H9 (cell line): Measurements from ENCODE around the gene CDH15. TPM values are rescaled to one million over a fixed set of nuclear protein-coding genes. Genes with fewer than 3 reads are reported as not detected.

ENCODE experiments used
- DNase-seq: peaks from one replicate; pipeline ENCODE4 v3.0.0-alpha.2; 2017
- H2AFZ ChIP-seq: one replicate; pipeline ENCODE4 v1.6.1; 2013; ENCODE audit warnings: mild to moderate bottlenecking, low read length, control low read depth, moderate library complexity
- H2AK5ac ChIP-seq: 2 replicates; pipeline ENCODE4 v1.6.1; 2013; ENCODE audit warnings: low read length, control low read depth, mixed read lengths; ENCODE audit not compliant: insufficient read length
- H2BK120ac ChIP-seq: one replicate; pipeline ENCODE4 v1.6.1; 2013; ENCODE audit warnings: low read depth, mild to moderate bottlenecking, low read length, control low read depth, inconsistent platforms; ENCODE audit not compliant: poor library complexity, severe bottlenecking
- H2BK12ac ChIP-seq: 2 replicates; pipeline ENCODE4 v1.6.1; 2013; ENCODE audit warnings: low read length, control low read depth, mixed read lengths, low read depth; ENCODE audit not compliant: insufficient read length
- H2BK15ac ChIP-seq: 2 replicates; pipeline ENCODE4 v1.6.1; 2013; ENCODE audit warnings: low read depth, low read length, control low read depth
- H2BK20ac ChIP-seq: one replicate; pipeline ENCODE4 v1.6.1; 2013; ENCODE audit warnings: low read depth, mild to moderate bottlenecking, low read length, control low read depth, inconsistent platforms; ENCODE audit not compliant: poor library complexity, severe bottlenecking
- H2BK5ac ChIP-seq: 2 replicates; pipeline ENCODE4 v1.6.1; 2013; ENCODE audit warnings: low read length, control low read depth, mixed read lengths; ENCODE audit not compliant: insufficient read length
- H3K14ac ChIP-seq: 2 replicates; pipeline ENCODE4 v1.6.1; 2013; ENCODE audit warnings: low read length, control low read depth; ENCODE audit not compliant: insufficient read depth
- H3K18ac ChIP-seq: 2 replicates; pipeline ENCODE4 v1.6.1; 2013; ENCODE audit warnings: low read depth, mild to moderate bottlenecking, mixed read lengths, low read length, control low read depth; ENCODE audit not compliant: insufficient read length
- H3K23ac ChIP-seq: 2 replicates; pipeline ENCODE4 v1.6.1; 2013; ENCODE audit warnings: low read length, control low read depth, mixed read lengths, low read depth; ENCODE audit not compliant: insufficient read length
- H3K23me2 ChIP-seq: 2 replicates; pipeline ENCODE4 v1.6.1; 2013; ENCODE audit warnings: low read depth, mild to moderate bottlenecking, mixed read lengths, low read length, control low read depth; ENCODE audit not compliant: insufficient read length, poor library complexity, severe bottlenecking
- H3K27ac ChIP-seq: 2 replicates; pipeline ENCODE4 v1.5.1; 2013; ENCODE audit warnings: low read length, control low read depth, mixed read lengths, low read depth; ENCODE audit not compliant: insufficient read length
- H3K27me3 ChIP-seq: 2 replicates; pipeline ENCODE4 v1.6.1; 2013; ENCODE audit warnings: low read length, control low read depth, inconsistent platforms; ENCODE audit not compliant: insufficient read depth
- H3K4ac ChIP-seq: 2 replicates; pipeline ENCODE4 v1.6.1; 2013; ENCODE audit warnings: low read depth, mild to moderate bottlenecking, control low read depth, inconsistent platforms, low read length, moderate library complexity
- H3K4me1 ChIP-seq: 2 replicates; pipeline ENCODE4 v1.6.1; 2013; ENCODE audit warnings: low read length, control low read depth, inconsistent platforms; ENCODE audit not compliant: insufficient read depth
- H3K4me2 ChIP-seq: 2 replicates; pipeline ENCODE4 v1.6.1; 2013; ENCODE audit warnings: low read length, control low read depth, mixed read lengths; ENCODE audit not compliant: insufficient read length, insufficient read depth
- H3K56ac ChIP-seq: 2 replicates; pipeline ENCODE4 v1.6.1; 2013; ENCODE audit warnings: low read depth, mild to moderate bottlenecking, mixed read lengths, low read length, control low read depth; ENCODE audit not compliant: insufficient read length
- H3K79me1 ChIP-seq: 2 replicates; pipeline ENCODE4 v1.6.1; 2013; ENCODE audit warnings: low read depth, mild to moderate bottlenecking, moderate library complexity, low read length, control low read depth, inconsistent platforms; ENCODE audit not compliant: insufficient read depth, poor library complexity, severe bottlenecking
- H3K79me2 ChIP-seq: 2 replicates; pipeline ENCODE4 v1.6.1; 2013; ENCODE audit warnings: low read length, control low read depth, inconsistent platforms; ENCODE audit not compliant: insufficient read depth
- H3K9ac ChIP-seq: 2 replicates; pipeline ENCODE4 v1.6.1; 2013; ENCODE audit warnings: low read length, control low read depth, mixed read lengths; ENCODE audit not compliant: insufficient read length; ENCODE audit errors: extremely low read depth
- H3K9me3 ChIP-seq: one replicate; pipeline ENCODE4 v1.6.1; 2013; ENCODE audit warnings: low read depth, low read length, inconsistent platforms; ENCODE audit not compliant: control insufficient read depth
- H3T11ph ChIP-seq: one replicate; pipeline ENCODE4 v1.6.1; 2013; ENCODE audit warnings: mild to moderate bottlenecking, low read length, control low read depth, inconsistent platforms
- H4K20me1 ChIP-seq: one replicate; pipeline ENCODE4 v1.6.1; 2013; ENCODE audit not compliant: control insufficient read depth, insufficient read length, insufficient read depth
- H4K5ac ChIP-seq: 2 replicates; pipeline ENCODE4 v1.6.1; 2013; ENCODE audit warnings: low read depth, mild to moderate bottlenecking, mixed read lengths, low read length, control low read depth; ENCODE audit not compliant: insufficient read length
- H4K8ac ChIP-seq: replicated peaks from 2 replicates; pipeline ENCODE4 v1.6.1; 2013; ENCODE audit warnings: low read length, control low read depth, mixed read lengths, low read depth; ENCODE audit not compliant: insufficient read length
- H4K91ac ChIP-seq: 2 replicates; pipeline ENCODE4 v1.6.1; 2013; ENCODE audit warnings: low read depth, mild to moderate bottlenecking, moderate library complexity, mixed read lengths, low read length, control low read depth; ENCODE audit not compliant: insufficient read length
- H3K27ac Mint-ChIP-seq, 3 experiments: 2 replicates in 2 of 3; 3 replicates in 1 of 3; pipeline ENCODE4 v1.8.0; 2020 to 2021; ENCODE audit warnings: mixed read lengths in 3 of 3, mild to moderate bottlenecking in 1 of 3, moderate library complexity in 1 of 3
- H3K27me3 Mint-ChIP-seq: 2 replicates; pipeline ENCODE4 v1.8.0; 2021; ENCODE audit warnings: low read depth, mild to moderate bottlenecking, moderate library complexity, mixed read lengths
- H3K36me3 Mint-ChIP-seq, 3 experiments: 2 replicates in 2 of 3; 3 replicates in 1 of 3; pipeline ENCODE4 v1.8.0; 2020 to 2021; ENCODE audit warnings: low read depth in 3 of 3, mixed read lengths in 3 of 3; ENCODE audit not compliant: insufficient read depth in 1 of 3
- H3K4me1 Mint-ChIP-seq, 2 experiments: 2 replicates each; pipeline ENCODE4 v1.8.0; 2020; ENCODE audit warnings: mixed read lengths in 2 of 2
- H3K4me3 Mint-ChIP-seq, 2 experiments: 2 replicates in 1 of 2; 3 replicates in 1 of 2; pipeline ENCODE4 v1.8.0; 2020 to 2021; ENCODE audit warnings: mild to moderate bottlenecking in 2 of 2, mixed read lengths in 2 of 2, moderate library complexity in 1 of 2
- H3K9me3 Mint-ChIP-seq, 2 experiments: 2 replicates in 1 of 2; 3 replicates in 1 of 2; pipeline ENCODE4 v1.8.0; 2020; ENCODE audit warnings: mild to moderate bottlenecking in 2 of 2, mixed read lengths in 2 of 2, moderate library complexity in 1 of 2
- WGBS: extraction: QIAGEN DNeasy Blood & Tissue Kit; methylation state at CpG from one replicate; pipeline ENCODE4 v1.1.7; 2013; ENCODE audit warnings: missing lambda C conversion rate, low lambda C conversion rate, mixed read lengths; ENCODE audit not compliant: insufficient read length; ENCODE audit errors: extremely low coverage; 5-methylcytosine and 5-hydroxymethylcytosine counted together
- total RNA-seq: library from RNA; stranded (reverse); gene quantifications from 2 replicates; pipeline ENCODE4 v1.2.1, GENCODE V29; 2021
- TF ChIP-seq, protein P1 (sequence below): fragments of 200-600 bp; sonication (generic); conservative IDR thresholded peaks from 3 replicates; pipeline ENCODE4 v1.8.0; 2021; ENCODE audit warnings: antibody characterized with exemption, mild to moderate bottlenecking

The CDH15 gene
- total RNA-seq, 1 experiment from 2014 or later: 0.28 TPM

DNA sequence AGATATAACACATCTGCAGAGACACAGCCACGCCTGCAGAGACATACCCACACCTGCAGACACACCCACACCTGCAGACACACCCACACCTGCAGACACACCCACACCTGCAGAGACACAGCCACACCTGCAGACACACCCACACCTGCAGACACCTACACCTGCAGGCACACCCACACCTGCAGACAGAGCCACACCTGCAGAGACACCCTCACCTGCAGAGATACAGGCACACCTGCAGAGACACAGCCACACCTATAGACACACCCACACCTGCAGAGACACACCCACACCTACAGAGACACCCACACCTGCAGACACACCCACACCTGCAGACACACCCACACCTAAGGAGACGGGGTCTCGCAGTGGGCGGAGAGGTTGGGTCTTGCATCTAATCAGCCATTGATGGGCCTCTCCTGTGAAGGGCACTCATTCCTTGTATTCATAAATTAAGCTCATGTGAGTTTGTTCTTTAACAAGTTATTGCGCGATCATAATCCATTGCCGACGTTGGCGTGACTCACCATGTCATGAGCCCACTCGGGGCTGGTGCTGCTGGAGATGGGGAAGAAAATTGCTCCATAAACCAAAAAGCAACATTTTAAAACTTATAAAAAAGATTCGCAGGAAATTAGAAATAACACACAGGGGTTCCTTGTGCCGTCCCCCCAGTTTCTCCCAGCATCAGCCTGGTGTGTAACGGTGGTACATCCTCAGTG is 28.9 kb upstream of the CDH15 start:
- Histone ChIP-seq H4K91ac (no peak overlapping the region), H3K4ac (no peak overlapping the region), H3K18ac (no peak overlapping the region), H2BK120ac (no peak overlapping the region), H3K9ac (no peak overlapping the region), H3K23ac (no peak overlapping the region), H3T11ph (no peak overlapping the region), H3K56ac (no peak overlapping the region), H2BK20ac (no peak overlapping the region), H3K9me3 (no peaks in the 10 kb centered on the region), H3K4me1 (no peaks in the 10 kb centered on the region), H3K23me2 (no peaks in the 10 kb centered on the region), H2AK5ac (no peak overlapping the region), H3K79me1 (no peaks in the 10 kb centered on the region), H3K4me2 (no peak overlapping the region), H3K27me3 (no peaks in the 10 kb centered on the region), H3K79me2 (no peaks in the 10 kb centered on the region), H3K14ac (no peak overlapping the region), H4K5ac (no peak overlapping the region), H3K27ac (no peak overlapping the region), H2BK15ac (no peak overlapping the region), H2BK5ac (no peak overlapping the region), H2AFZ (no peak overlapping the region), H4K20me1 (no peaks in the 10 kb centered on the region), H2BK12ac (no peak overlapping the region), H4K8ac (no peak overlapping the region)
- H3K36me3 Mint-ChIP-seq: peaks cover 11 to 24% (median 23%) of the 10 kb centered on the region in 3 experiments
- peaks cover 0 to 6% of the 10 kb centered on the region in 2 experiments; a peak in 2 of 5 replicates for H3K9me3 Mint-ChIP-seq
- DNase-seq: no peak
- TF ChIP-seq, protein P1, sequence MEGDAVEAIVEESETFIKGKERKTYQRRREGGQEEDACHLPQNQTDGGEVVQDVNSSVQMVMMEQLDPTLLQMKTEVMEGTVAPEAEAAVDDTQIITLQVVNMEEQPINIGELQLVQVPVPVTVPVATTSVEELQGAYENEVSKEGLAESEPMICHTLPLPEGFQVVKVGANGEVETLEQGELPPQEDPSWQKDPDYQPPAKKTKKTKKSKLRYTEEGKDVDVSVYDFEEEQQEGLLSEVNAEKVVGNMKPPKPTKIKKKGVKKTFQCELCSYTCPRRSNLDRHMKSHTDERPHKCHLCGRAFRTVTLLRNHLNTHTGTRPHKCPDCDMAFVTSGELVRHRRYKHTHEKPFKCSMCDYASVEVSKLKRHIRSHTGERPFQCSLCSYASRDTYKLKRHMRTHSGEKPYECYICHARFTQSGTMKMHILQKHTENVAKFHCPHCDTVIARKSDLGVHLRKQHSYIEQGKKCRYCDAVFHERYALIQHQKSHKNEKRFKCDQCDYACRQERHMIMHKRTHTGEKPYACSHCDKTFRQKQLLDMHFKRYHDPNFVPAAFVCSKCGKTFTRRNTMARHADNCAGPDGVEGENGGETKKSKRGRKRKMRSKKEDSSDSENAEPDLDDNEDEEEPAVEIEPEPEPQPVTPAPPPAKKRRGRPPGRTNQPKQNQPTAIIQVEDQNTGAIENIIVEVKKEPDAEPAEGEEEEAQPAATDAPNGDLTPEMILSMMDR: no peak
- no CpG with 5 or more reads among the region's 13 CpGs for WGBS
- no peak overlapping the region for H3K27ac Mint-ChIP-seq
- no peaks in the 10 kb centered on the region for H3K4me1 Mint-ChIP-seq
- no peak overlapping the region for H3K4me3 Mint-ChIP-seq
- H3K27me3 Mint-ChIP-seq: no peaks in the 10 kb centered on the region; the same call in 1 of the 2 replicates
